Esophagus muscularis mucosa (tissue), 4 donors: ENCODE data around the gene LFNG. TPM values are rescaled to one million over a fixed set of nuclear protein-coding genes. Genes with fewer than 3 reads are reported as not detected.

Experiments
- DNase-seq: peaks from one replicate; pipeline ENCODE4 v3.0.0-alpha.2; 2017; ENCODE audit errors: extremely low spot score
- H3K27ac ChIP-seq, 4 donors: fragments of 200-600 bp; sonication (generic); replicated peaks in 1 of 4; 1 replicate in 3 of 4; 2 replicates in 1 of 4; pipeline ENCODE4 v1.5.1; 2016 to 2019; ENCODE audit warnings: mild to moderate bottlenecking in 1 of 4
- H3K27me3 ChIP-seq, 4 donors: fragments of 200-600 bp; sonication (generic); one replicate each; pipeline versions ENCODE4 v1.5.1 to v1.6.0; 2016 to 2019
- H3K36me3 ChIP-seq, 4 donors: fragments of 200-600 bp; sonication (generic); one replicate each; pipeline ENCODE4 v1.5.1; 2016 to 2019
- H3K4me1 ChIP-seq, 4 donors: fragments of 200-600 bp; sonication (generic); one replicate each; pipeline ENCODE4 v1.5.1; 2016 to 2019
- H3K4me3 ChIP-seq, 4 donors: fragments of 200-600 bp; sonication (generic); 1 replicate in 2 of 4; 2 replicates in 2 of 4; pipeline ENCODE4 v1.5.1; 2016 to 2019; ENCODE audit warnings: mild to moderate bottlenecking in 4 of 4, moderate library complexity in 1 of 4
- H3K9me3 ChIP-seq, 4 donors: fragments of 200-600 bp; sonication (generic); 1 replicate in 3 of 4; 2 replicates in 1 of 4; pipeline ENCODE4 v1.5.1; 2016 to 2019
- EP300 ChIP-seq: sonication (generic); formaldehyde crosslinking; IDR thresholded peaks from one replicate; pipeline ENCODE4 v1.6.1; 2017; ENCODE audit warnings: antibody characterized with exemption
- POLR2A ChIP-seq: fragments of 450-650 bp; IDR thresholded peaks from one replicate; pipeline ENCODE4 v1.6.1; 2017; ENCODE audit warnings: antibody characterized with exemption, moderate library complexity, mild to moderate bottlenecking, low read depth
- POLR2AphosphoS5 ChIP-seq, 2 donors: sonication (generic); formaldehyde crosslinking; IDR thresholded peaks; one replicate each; pipeline ENCODE4 v1.6.1; 2017; ENCODE audit warnings: antibody characterized with exemption in 2 of 2
- WGBS: methylation state at CpG from one replicate; pipeline ENCODE4 v1.1.5; 2018; 5-methylcytosine and 5-hydroxymethylcytosine counted together
- intact Hi-C: fragments of 100-400 bp; cut with DNase I; formaldehyde crosslinking; loops from one replicate; pipeline ENCODE4 v1.15.1; 2023
- total RNA-seq, 4 donors: library from RNA; depleted of rRNA; stranded (reverse); fragments of >200 nt; gene quantifications; one replicate each; pipeline versions ENCODE4 v1.1.0 to v1.2.1, GENCODE V29; 2016
- TF ChIP-seq, protein P1 (sequence below), 3 experiments: fragments of 200-600 bp in 2 of 3; fragments of 450-650 bp in 1 of 3; sonication (generic) in 2 of 3; IDR thresholded peaks; one replicate each; pipeline ENCODE4 v1.5.1; 2017 to 2019; ENCODE audit warnings: antibody characterized with exemption in 3 of 3, mild to moderate bottlenecking in 2 of 3, moderate library complexity in 1 of 3

LFNG gene
- total RNA-seq, 4 donors from 2014 or later = 6.1 to 10.7 (median 8.3) TPM

DNA sequence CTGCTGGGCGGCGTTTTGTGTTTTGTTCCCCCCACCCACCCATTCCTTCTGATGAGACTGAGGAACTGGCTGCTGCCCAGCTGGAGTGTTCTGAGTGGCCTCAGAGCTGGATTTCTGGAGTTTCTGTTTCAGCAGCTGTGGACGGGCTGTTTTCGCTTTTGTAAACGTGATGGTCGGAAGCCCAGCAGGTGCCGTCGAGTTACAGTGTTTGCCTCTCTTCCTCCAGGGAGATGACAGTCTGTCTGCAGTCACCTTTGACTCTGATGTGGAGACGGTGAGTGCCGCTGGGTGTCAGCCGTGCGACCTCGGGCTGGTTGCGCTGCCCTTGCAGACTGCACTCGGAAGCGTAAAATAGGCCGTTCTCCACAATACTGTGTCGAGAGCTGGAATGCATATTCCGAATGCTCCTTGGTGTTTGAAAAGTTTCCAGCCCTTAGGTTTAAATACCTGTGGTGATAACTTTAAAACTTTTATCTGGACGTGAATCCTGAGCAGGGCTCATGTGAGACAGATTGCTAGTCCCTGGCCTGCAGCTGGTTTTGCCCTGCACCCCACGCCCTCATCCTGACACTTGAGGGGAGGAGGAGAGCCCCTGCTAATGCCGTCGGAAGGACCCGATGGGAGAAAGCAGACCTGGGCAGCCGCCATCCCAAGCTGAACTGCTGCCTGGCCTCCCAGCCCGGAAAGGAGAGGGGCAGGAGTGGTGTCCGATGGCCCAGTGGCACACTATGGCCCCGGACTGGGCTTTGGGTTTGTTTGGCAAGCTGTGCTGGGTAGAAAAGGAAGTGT is 47.5 kb downstream of the LFNG start:
- Histone ChIP-seq H3K4me1 (peaks cover 0 to 18% (median 11%) of the 10 kb centered on the region in 4 donors), H3K4me3 (peak overlapping the region in 3 of 4 donors; percentile 4 to 28 (median 20)), H3K27ac (no peak overlapping the region), H3K9me3 (no peaks in the 10 kb centered on the region), H3K27me3 (no peaks in the 10 kb centered on the region), H3K36me3 (peaks cover 0 to 14% (median 6%) of the 10 kb centered on the region in 4 donors)
- 74% methylated on average over 23 of the region's 28 CpGs for WGBS
- TF ChIP-seq POLR2AphosphoS5 (IDR thresholded peaks at IDR 0.05) (no peak), EP300 (no peak), POLR2A (no peak)
- TF ChIP-seq, protein P1, sequence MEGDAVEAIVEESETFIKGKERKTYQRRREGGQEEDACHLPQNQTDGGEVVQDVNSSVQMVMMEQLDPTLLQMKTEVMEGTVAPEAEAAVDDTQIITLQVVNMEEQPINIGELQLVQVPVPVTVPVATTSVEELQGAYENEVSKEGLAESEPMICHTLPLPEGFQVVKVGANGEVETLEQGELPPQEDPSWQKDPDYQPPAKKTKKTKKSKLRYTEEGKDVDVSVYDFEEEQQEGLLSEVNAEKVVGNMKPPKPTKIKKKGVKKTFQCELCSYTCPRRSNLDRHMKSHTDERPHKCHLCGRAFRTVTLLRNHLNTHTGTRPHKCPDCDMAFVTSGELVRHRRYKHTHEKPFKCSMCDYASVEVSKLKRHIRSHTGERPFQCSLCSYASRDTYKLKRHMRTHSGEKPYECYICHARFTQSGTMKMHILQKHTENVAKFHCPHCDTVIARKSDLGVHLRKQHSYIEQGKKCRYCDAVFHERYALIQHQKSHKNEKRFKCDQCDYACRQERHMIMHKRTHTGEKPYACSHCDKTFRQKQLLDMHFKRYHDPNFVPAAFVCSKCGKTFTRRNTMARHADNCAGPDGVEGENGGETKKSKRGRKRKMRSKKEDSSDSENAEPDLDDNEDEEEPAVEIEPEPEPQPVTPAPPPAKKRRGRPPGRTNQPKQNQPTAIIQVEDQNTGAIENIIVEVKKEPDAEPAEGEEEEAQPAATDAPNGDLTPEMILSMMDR (IDR thresholded peaks at IDR 0.05) = no peak
- DNase-seq = no peak
- intact Hi-C loops = loop anchor here (5.0 to 10.0 kb wide), 2 partner anchors 115 to 122 kb away; no protein-coding TSS in a partner anchor

DNA sequence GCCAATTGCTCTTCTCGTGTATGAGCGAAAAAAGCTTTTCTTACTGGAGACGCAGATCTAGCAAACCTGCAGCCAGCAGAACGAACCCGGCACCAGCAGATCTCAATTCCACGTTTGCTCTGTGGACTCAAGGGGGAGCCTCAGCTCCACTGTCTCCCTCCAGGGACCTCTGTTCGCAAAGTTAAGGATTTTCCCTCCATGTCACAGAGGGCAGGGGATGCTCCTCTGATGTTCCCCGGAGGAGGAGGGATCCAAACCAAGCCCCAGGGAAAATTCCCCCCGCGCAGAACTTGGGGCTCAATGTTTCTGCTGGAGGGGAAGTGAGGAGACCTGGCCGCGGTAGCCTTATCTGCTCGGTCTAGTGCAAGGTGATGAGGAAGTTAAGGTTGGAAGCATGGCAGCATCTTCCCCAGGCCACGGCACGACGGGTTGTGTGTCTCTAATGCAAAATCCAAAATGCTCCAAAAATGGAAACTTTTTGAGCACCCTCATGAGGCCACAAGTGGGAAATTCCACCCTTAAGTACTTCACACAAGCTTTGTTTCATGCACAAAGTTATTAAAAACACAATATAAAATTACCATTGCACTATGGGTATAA is 48.2 kb downstream of the LFNG start:
- Histone ChIP-seq H3K36me3 (peaks cover 0 to 21% (median 13%) of the 10 kb centered on the region in 4 donors), H3K27me3 (no peaks in the 10 kb centered on the region), H3K27ac (no peak overlapping the region), H3K9me3 (no peaks in the 10 kb centered on the region), H3K4me1 (peaks cover 0 to 18% (median 11%) of the 10 kb centered on the region in 4 donors), H3K4me3 (peak overlapping the region in 1 of 4 donors; percentile 20)
- 39% methylated on average over 12 of the region's 16 CpGs for WGBS
- TF ChIP-seq, protein P1 (IDR thresholded peaks at IDR 0.05) = peak; percentile 33 to 50 (median 34)
- TF ChIP-seq EP300 = no peak
- intact Hi-C loops = loop anchor here (5.0 to 10.0 kb wide), 2 partner anchors 115 to 123 kb away; no protein-coding TSS in a partner anchor
- DNase-seq = no peak

DNA sequence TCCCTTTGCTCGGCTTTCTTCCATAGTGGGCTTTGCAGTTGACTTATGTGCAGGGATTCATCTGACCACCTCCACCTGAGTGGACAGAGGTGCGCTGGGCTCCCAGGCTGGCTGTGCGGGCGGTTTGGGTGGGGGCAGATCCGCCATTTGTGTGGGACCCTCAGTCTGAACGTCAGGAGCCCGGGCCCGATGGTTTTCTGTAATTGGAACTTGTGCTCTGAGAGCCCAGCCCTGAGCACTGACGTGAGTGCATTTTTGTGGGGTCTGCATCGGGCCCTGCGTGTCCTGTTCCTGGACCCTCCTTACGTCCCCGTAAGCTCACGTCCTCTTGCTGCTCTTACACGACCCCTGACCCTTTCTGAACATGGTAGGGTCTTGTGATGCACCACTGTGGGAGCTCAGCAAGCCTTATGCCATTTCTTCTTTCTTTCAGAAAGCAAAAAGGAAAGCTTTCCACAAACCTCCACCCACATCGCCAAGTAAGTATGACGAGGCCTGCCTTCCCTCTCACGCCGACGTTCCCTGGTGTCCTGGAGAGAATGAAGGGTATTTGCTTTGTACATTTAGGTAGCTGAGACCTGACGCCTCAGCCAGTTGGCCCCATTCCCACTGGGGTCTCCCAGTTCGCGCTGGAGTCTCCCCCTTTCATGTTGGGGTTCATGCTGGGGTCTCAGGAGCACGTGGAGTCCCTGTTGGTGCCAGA is 49.1 kb downstream of the LFNG start:
- Histone ChIP-seq H3K4me1 (peaks cover 0 to 18% (median 11%) of the 10 kb centered on the region in 4 donors), H3K27me3 (no peaks in the 10 kb centered on the region), H3K4me3 (no peak overlapping the region), H3K27ac (no peak overlapping the region), H3K36me3 (peaks cover 0 to 24% (median 18%) of the 10 kb centered on the region in 4 donors), H3K9me3 (no peaks in the 10 kb centered on the region)
- TF ChIP-seq EP300 = no peak
- TF ChIP-seq, protein P1 (IDR thresholded peaks at IDR 0.05) = no peak
- no peak for TF ChIP-seq POLR2A
- TF ChIP-seq POLR2AphosphoS5 (IDR thresholded peaks at IDR 0.05) = no peak
- no peak for DNase-seq
- intact Hi-C loops = loop anchor here (5.0 to 10.0 kb wide), 2 partner anchors 114 to 124 kb away; no protein-coding TSS in a partner anchor
- WGBS = 92% methylated on average over 24 of the region's 24 CpGs

DNA sequence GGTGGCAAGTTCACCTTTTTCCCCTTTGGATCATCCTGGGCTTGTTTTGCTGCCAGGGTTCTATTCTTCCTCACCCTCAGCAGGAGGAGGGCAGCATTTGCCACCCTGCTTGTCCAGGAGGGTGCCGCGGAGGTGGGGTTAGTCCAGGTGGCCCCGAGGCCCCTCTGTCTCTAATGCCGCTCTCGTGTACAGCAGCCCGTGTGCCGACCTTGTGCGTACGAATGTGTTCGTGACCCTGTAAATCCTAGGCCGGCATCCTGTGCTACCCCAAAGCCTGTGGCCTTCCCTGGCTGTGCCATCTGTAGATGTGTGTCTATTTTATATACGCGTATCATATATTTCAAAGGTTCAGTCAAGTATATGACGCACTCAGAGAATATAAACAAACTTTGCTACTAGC is 49.8 kb downstream of the LFNG start:
- no peaks in the 10 kb centered on the region for H3K9me3 ChIP-seq
- H3K27me3 ChIP-seq = no peaks in the 10 kb centered on the region
- peaks cover 0 to 18% (median 11%) of the 10 kb centered on the region in 4 donors for H3K4me1 ChIP-seq
- no peak overlapping the region for H3K4me3 ChIP-seq
- TF ChIP-seq POLR2AphosphoS5 (IDR thresholded peaks at IDR 0.05) (no peak), EP300 (no peak), POLR2A (no peak)
- TF ChIP-seq, protein P1 (IDR thresholded peaks at IDR 0.05) = no peak
- WGBS = 98% methylated on average over 14 of the region's 14 CpGs
- peaks cover 4 to 31% (median 26%) of the 10 kb centered on the region in 4 donors for H3K36me3 ChIP-seq
- no peak overlapping the region for H3K27ac ChIP-seq
- intact Hi-C loops = loop anchor here (5.0 to 10.0 kb wide), 2 partner anchors 113 to 125 kb away; no protein-coding TSS in a partner anchor
- DNase-seq = no peak
